CD4-positive, alpha-beta T cell (primary cell): Measurements from ENCODE around the gene F8. TPM values are rescaled to one million over a fixed set of nuclear protein-coding genes. Genes with fewer than 3 reads are reported as not detected.

ENCODE experiments used
- ATAC-seq: fragments of 200-7000 bp; cut with Tn5 transposase; one replicate; pipeline ENCODE4 v1.10.0; 2022; ENCODE audit warnings: mild to moderate bottlenecking; ENCODE audit not compliant: poor library complexity
- CTCF ChIA-PET: fragments of 350-600 bp; sonication (Branson Sonifier 250); formaldehyde crosslinking; loops from one replicate; lab custom pipeline; 2021; ENCODE audit warnings: antibody characterized with exemption, inconsistent platforms; lab: Charles Lee
- POLR2A ChIA-PET: fragments of 350-600 bp; sonication (Branson Sonifier 250); formaldehyde crosslinking; loops from one replicate; lab custom pipeline; 2021; ENCODE audit warnings: antibody characterized with exemption, inconsistent platforms; lab: Charles Lee
- DNase-seq, 14 experiments: peaks; one replicate each; pipeline ENCODE4 v3.0.0-alpha.2; 2013 to 2020; ENCODE audit warnings: mixed read lengths in 2 of 14
- H3K27ac ChIP-seq, 2 donors: one replicate each; pipeline versions ENCODE4 v1.5.1 to v1.7.0; 2013; ENCODE audit warnings: low read length in 2 of 2, low read depth in 1 of 2, mild to moderate bottlenecking in 1 of 2
- H3K27me3 ChIP-seq, 2 experiments: 1 replicate in 1 of 2; 2 replicates in 1 of 2; pipeline versions ENCODE4 v1.6.1 to v1.7.0; 2013; ENCODE audit warnings: low read length in 2 of 2, control low read depth in 1 of 2, mild to moderate bottlenecking in 1 of 2, moderate library complexity in 1 of 2; ENCODE audit not compliant: insufficient read depth in 2 of 2, control insufficient read depth in 1 of 2
- H3K36me3 ChIP-seq: one replicate; pipeline ENCODE4 v1.6.1; 2013; ENCODE audit warnings: low read length, control low read depth; ENCODE audit not compliant: insufficient read depth
- H3K4me1 ChIP-seq: one replicate; pipeline ENCODE4 v1.6.1; 2013; ENCODE audit warnings: low read length, control low read depth; ENCODE audit not compliant: insufficient read depth
- H3K4me3 ChIP-seq: one replicate; pipeline ENCODE4 v1.5.1; 2013; ENCODE audit warnings: mild to moderate bottlenecking, low read length, moderate library complexity
- H3K9me3 ChIP-seq, 2 experiments: 1 replicate in 1 of 2; 2 replicates in 1 of 2; pipeline versions ENCODE4 v1.6.1 to v1.7.0; 2013; ENCODE audit warnings: low read length in 2 of 2, mild to moderate bottlenecking in 2 of 2, control low read depth in 1 of 2, moderate library complexity in 1 of 2; ENCODE audit not compliant: control insufficient read depth in 1 of 2, insufficient read depth in 1 of 2
- H3K27ac Mint-ChIP-seq: one replicate; pipeline ENCODE4 v1.8.0; 2020; ENCODE audit warnings: mixed read lengths
- H3K27me3 Mint-ChIP-seq: one replicate; pipeline ENCODE4 v1.8.0; 2021; ENCODE audit warnings: mixed read lengths
- H3K36me3 Mint-ChIP-seq: one replicate; pipeline ENCODE4 v1.8.0; 2021; ENCODE audit warnings: low read depth, mixed read lengths
- H3K4me1 Mint-ChIP-seq: one replicate; pipeline ENCODE4 v1.8.0; 2021; ENCODE audit warnings: low read depth, mixed read lengths
- H3K4me3 Mint-ChIP-seq: one replicate; pipeline ENCODE4 v1.8.0; 2020; ENCODE audit warnings: mild to moderate bottlenecking, mixed read lengths
- H3K9me3 Mint-ChIP-seq: one replicate; pipeline ENCODE4 v1.8.0; 2020; ENCODE audit warnings: mixed read lengths
- intact Hi-C, 2 experiments: fragments of 100-400 bp; cut with DNase I in 1 of 2; cut with micrococcal nuclease in 1 of 2; formaldehyde crosslinking; loops; one replicate each; pipeline versions ENCODE4 v1.15.1 to v1.9.0; 2023 to 2025; cut with DNase I, micrococcal nuclease
- total RNA-seq, 174 experiments: library from RNA in 2 of 174; stranded (reverse) in 2 of 174; gene quantifications; one replicate each; pipeline ENCODE4 v1.2.3 and lab custom pipeline; 2021 to 2026
- TF ChIP-seq, protein P1 (sequence below): fragments of 200-600 bp; IDR thresholded peaks from one replicate; pipeline ENCODE4 v1.8.0; 2022; ENCODE audit warnings: antibody characterized with exemption, mild to moderate bottlenecking

The F8 gene
- total RNA-seq, 2 experiments from 2014 or later: 0.66 to 0.67 TPM

GRCh38 chrX:154815274-154815818 lies 207.2 kb downstream of the F8 start:
- Mint-ChIP-seq H3K9me3 (no peaks in the 10 kb centered on the region), H3K4me3 (no peak overlapping the region), H3K4me1 (no peaks in the 10 kb centered on the region), H3K27ac (no peak overlapping the region), H3K36me3 (no peaks in the 10 kb centered on the region), H3K27me3 (no peaks in the 10 kb centered on the region)
- intact Hi-C loops: no loop called here
- Histone ChIP-seq H3K4me3 (no peak overlapping the region), H3K27ac (no peak overlapping the region), H3K4me1 (no peaks in the 10 kb centered on the region), H3K9me3 (no peaks in the 10 kb centered on the region), H3K27me3 (peaks cover 0 to 2% of the 10 kb centered on the region in 2 experiments), H3K36me3 (no peaks in the 10 kb centered on the region)
- TF ChIP-seq, protein P1, sequence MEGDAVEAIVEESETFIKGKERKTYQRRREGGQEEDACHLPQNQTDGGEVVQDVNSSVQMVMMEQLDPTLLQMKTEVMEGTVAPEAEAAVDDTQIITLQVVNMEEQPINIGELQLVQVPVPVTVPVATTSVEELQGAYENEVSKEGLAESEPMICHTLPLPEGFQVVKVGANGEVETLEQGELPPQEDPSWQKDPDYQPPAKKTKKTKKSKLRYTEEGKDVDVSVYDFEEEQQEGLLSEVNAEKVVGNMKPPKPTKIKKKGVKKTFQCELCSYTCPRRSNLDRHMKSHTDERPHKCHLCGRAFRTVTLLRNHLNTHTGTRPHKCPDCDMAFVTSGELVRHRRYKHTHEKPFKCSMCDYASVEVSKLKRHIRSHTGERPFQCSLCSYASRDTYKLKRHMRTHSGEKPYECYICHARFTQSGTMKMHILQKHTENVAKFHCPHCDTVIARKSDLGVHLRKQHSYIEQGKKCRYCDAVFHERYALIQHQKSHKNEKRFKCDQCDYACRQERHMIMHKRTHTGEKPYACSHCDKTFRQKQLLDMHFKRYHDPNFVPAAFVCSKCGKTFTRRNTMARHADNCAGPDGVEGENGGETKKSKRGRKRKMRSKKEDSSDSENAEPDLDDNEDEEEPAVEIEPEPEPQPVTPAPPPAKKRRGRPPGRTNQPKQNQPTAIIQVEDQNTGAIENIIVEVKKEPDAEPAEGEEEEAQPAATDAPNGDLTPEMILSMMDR: no peak
- ChIA-PET POLR2A (no interaction called here), CTCF (no interaction called here)
- DNase-seq (no peak), ATAC-seq (no peak)

GRCh38 chrX:154813801-154814200 lies 208.7 kb downstream of the F8 start:
- TF ChIP-seq, protein P1: no peak
- H3K27me3 Mint-ChIP-seq: no peaks in the 10 kb centered on the region
- intact Hi-C loops: no loop called here
- H3K27me3 ChIP-seq: peaks cover 0 to 2% of the 10 kb centered on the region in 2 experiments
- no peaks in the 10 kb centered on the region for H3K36me3 Mint-ChIP-seq
- no peaks in the 10 kb centered on the region for H3K4me1 Mint-ChIP-seq
- H3K27ac Mint-ChIP-seq: no peak overlapping the region
- H3K27ac ChIP-seq: no peak overlapping the region
- H3K9me3 ChIP-seq: no peaks in the 10 kb centered on the region
- H3K9me3 Mint-ChIP-seq: no peaks in the 10 kb centered on the region
- POLR2A ChIA-PET: no interaction called here
- H3K36me3 ChIP-seq: no peaks in the 10 kb centered on the region
- no peak overlapping the region for H3K4me3 ChIP-seq
- DNase-seq: no peak
- no peak for ATAC-seq
- no peak overlapping the region for H3K4me3 Mint-ChIP-seq
- CTCF ChIA-PET: no interaction called here
- H3K4me1 ChIP-seq: no peaks in the 10 kb centered on the region

- intact Hi-C loops: no loop called here
- POLR2A ChIA-PET: interaction anchor here (0.6 kb wide), 1 partner anchor 20 kb away, joined by 3 read pairs; no protein-coding TSS in a partner anchor
- peaks cover 0 to 2% of the 10 kb centered on the region in 2 experiments for H3K27me3 ChIP-seq
These were observed 210.0 kb downstream of the F8 start for GRCh38 chrX:154812341-154813101.

More at GRCh38 chrX:154812341-154813101, 210.0 kb downstream of the F8 start:
- H3K9me3 Mint-ChIP-seq: no peaks in the 10 kb centered on the region
- H3K27ac Mint-ChIP-seq: no peak overlapping the region
- Histone ChIP-seq H3K36me3 (no peaks in the 10 kb centered on the region), H3K4me1 (no peaks in the 10 kb centered on the region), H3K9me3 (no peaks in the 10 kb centered on the region), H3K27ac (no peak overlapping the region), H3K4me3 (no peak overlapping the region)
- TF ChIP-seq, protein P1: no peak
- no peaks in the 10 kb centered on the region for H3K36me3 Mint-ChIP-seq
- no peak overlapping the region for H3K4me3 Mint-ChIP-seq
- ATAC-seq (no peak), DNase-seq (no peak)
- H3K27me3 Mint-ChIP-seq: no peaks in the 10 kb centered on the region
- no peaks in the 10 kb centered on the region for H3K4me1 Mint-ChIP-seq
- CTCF ChIA-PET: no interaction called here
